Neural cell (in vitro differentiated cells): ENCODE measurements around the gene STK32B. TPM values are rescaled to one million over a fixed set of nuclear protein-coding genes. Genes with fewer than 3 reads are reported as not detected.

Source experiments
- H2AFZ ChIP-seq: fragments of 200-600, 300-800 bp; sonication (generic), shearing (Covaris generic); 2 replicates; pipeline ENCODE4 v1.6.0; 2014; ENCODE audit warnings: low read depth, mild to moderate bottlenecking, antibody characterized with exemption, low read length, moderate library complexity
- H3F3A ChIP-seq: fragments of 200-600 bp; shearing (Covaris generic); 2 replicates; pipeline ENCODE4 v1.6.1; 2016; ENCODE audit warnings: mild to moderate bottlenecking, moderate library complexity, mixed read lengths, antibody characterized with exemption, low read length; ENCODE audit not compliant: insufficient read depth, poor library complexity, severe bottlenecking
- H3K27ac ChIP-seq: fragments of 200-600, 300-800 bp; sonication (generic), shearing (Covaris generic); 2 replicates; pipeline ENCODE4 v1.5.1; 2014; ENCODE audit warnings: mild to moderate bottlenecking, low read length, moderate library complexity
- H3K27me3 ChIP-seq: fragments of 300-800, 200-600 bp; sonication (generic), shearing (Covaris generic); 2 replicates; pipeline ENCODE4 v1.6.0; 2014; ENCODE audit warnings: mild to moderate bottlenecking, low read depth, low read length, moderate library complexity; ENCODE audit not compliant: insufficient read depth
- H3K36me3 ChIP-seq: fragments of 300-800, 200-600 bp; sonication (generic), shearing (Covaris generic); 2 replicates; pipeline ENCODE4 v1.5.1; 2014; ENCODE audit warnings: mild to moderate bottlenecking, antibody characterized with exemption, low read length, moderate library complexity; ENCODE audit not compliant: insufficient read depth
- H3K4me2 ChIP-seq: fragments of 300-800, 200-600 bp; sonication (generic), shearing (Covaris generic); 2 replicates; pipeline ENCODE4 v1.6.0; 2014; ENCODE audit warnings: mild to moderate bottlenecking, low read length
- H3K4me3 ChIP-seq: fragments of 300-800, 200-600 bp; sonication (generic), shearing (Covaris generic); 2 replicates; pipeline ENCODE4 v1.5.1; 2014; ENCODE audit warnings: mild to moderate bottlenecking, low read length, moderate library complexity
- H3K79me2 ChIP-seq: fragments of 200-600 bp; shearing (Covaris generic); replicated peaks from 2 replicates; pipeline ENCODE4 v1.6.0; 2014; ENCODE audit warnings: mild to moderate bottlenecking, low read length, moderate library complexity; ENCODE audit not compliant: insufficient read depth
- H3K9ac ChIP-seq: fragments of 300-800, 200-600 bp; sonication (generic), shearing (Covaris generic); 2 replicates; pipeline ENCODE4 v1.6.1; 2016; ENCODE audit warnings: mild to moderate bottlenecking, low read length, mixed read lengths
- H3K9me2 ChIP-seq: fragments of 200-600 bp; shearing (Covaris generic); 2 replicates; pipeline ENCODE4 v1.6.1; 2016; ENCODE audit warnings: mild to moderate bottlenecking, low read length, mixed read lengths; ENCODE audit not compliant: insufficient read depth
- H3K9me3 ChIP-seq: fragments of 200-600, 300-800 bp; sonication (generic), shearing (Covaris generic); 2 replicates; pipeline ENCODE4 v1.6.1; 2016; ENCODE audit warnings: mild to moderate bottlenecking, mixed run types, low read length, moderate library complexity, mixed read lengths
- H4K20me1 ChIP-seq: fragments of 200-600 bp; shearing (Covaris generic); 2 replicates; pipeline ENCODE4 v1.6.1; 2016; ENCODE audit warnings: mild to moderate bottlenecking, mixed run types; ENCODE audit not compliant: insufficient read depth
- CTCF ChIP-seq: fragments of 450-650 bp; IDR thresholded peaks from 2 replicates; pipeline ENCODE4 v1.5.1; 2014; ENCODE audit warnings: antibody characterized with exemption, mild to moderate bottlenecking, moderate library complexity; ENCODE audit not compliant: poor library complexity, severe bottlenecking
- EP300 ChIP-seq: fragments of 450-650 bp; conservative IDR thresholded peaks from 2 replicates; pipeline ENCODE4 v1.6.1; 2014; ENCODE audit warnings: antibody characterized with exemption, mild to moderate bottlenecking, moderate library complexity; ENCODE audit not compliant: poor library complexity, severe bottlenecking
- EZH2 ChIP-seq: fragments of 200-600, 300-800 bp; shearing (Covaris generic), sonication (generic); IDR thresholded peaks from 2 replicates; pipeline ENCODE4 v1.6.1; 2014; ENCODE audit warnings: antibody characterized with exemption, low read length, borderline replicate concordance, mild to moderate bottlenecking; ENCODE audit not compliant: insufficient read depth, poor library complexity, severe bottlenecking
- MXI1 ChIP-seq: fragments of 450-650 bp; conservative IDR thresholded peaks from 2 replicates; pipeline ENCODE4 v1.6.1; 2014; ENCODE audit warnings: antibody characterized with exemption, mild to moderate bottlenecking; ENCODE audit not compliant: poor library complexity, severe bottlenecking
- POLR2AphosphoS5 ChIP-seq: IDR thresholded peaks from 2 replicates; pipeline ENCODE4 v1.6.1; 2012
- RAD21 ChIP-seq: fragments of 450-650 bp; conservative IDR thresholded peaks from 2 replicates; pipeline ENCODE4 v1.6.1; 2014; ENCODE audit warnings: antibody characterized with exemption, mild to moderate bottlenecking, moderate library complexity
- REST ChIP-seq: IDR thresholded peaks from 2 replicates; pipeline ENCODE4 v1.6.1; 2012; ENCODE audit warnings: borderline replicate concordance
- SMC3 ChIP-seq: fragments of 450-650 bp; conservative IDR thresholded peaks from 2 replicates; pipeline ENCODE4 v1.6.1; 2014; ENCODE audit warnings: antibody characterized with exemption, mild to moderate bottlenecking, moderate library complexity; ENCODE audit not compliant: poor library complexity
- TAF1 ChIP-seq: IDR thresholded peaks from 2 replicates; pipeline ENCODE4 v1.6.1; 2012; ENCODE audit warnings: low read depth
- polyA plus RNA-seq: library from polyadenylated mRNA; depleted of rRNA; stranded (reverse); fragments of >200 nt; gene quantifications from 2 replicates; pipeline ENCODE4 v1.2.3, GENCODE V29; 2014

Gene STK32B
- polyA plus RNA-seq, 1 donor from 2014 or later = 42.8 TPM

- Histone ChIP-seq H3K79me2 (no peaks in the 10 kb centered on the region), H3K27ac (no peak overlapping the region), H2AFZ (no peak overlapping the region), H3F3A (no peaks in the 10 kb centered on the region), H3K27me3 (no peaks in the 10 kb centered on the region), H3K4me3 (no peak overlapping the region), H3K36me3 (no peaks in the 10 kb centered on the region), H3K9ac (no peak overlapping the region), H3K9me2 (no peaks in the 10 kb centered on the region), H3K9me3 (no peaks in the 10 kb centered on the region), H3K4me2 (no peak overlapping the region), H4K20me1 (no peaks in the 10 kb centered on the region)
- no peak for TF ChIP-seq CTCF
- no peak for TF ChIP-seq POLR2AphosphoS5
- TF ChIP-seq SMC3 = no peak
- TF ChIP-seq RAD21 = no peak
- TF ChIP-seq MXI1 = no peak
- TF ChIP-seq TAF1 = no peak
- no peak for TF ChIP-seq EZH2
- no peak for TF ChIP-seq REST
- no peak for TF ChIP-seq EP300
Measured at GRCh38 chr4:5018603-5019002, 32.7 kb upstream of the STK32B start.

- Histone ChIP-seq H4K20me1 (no peaks in the 10 kb centered on the region), H3K4me3 (no peak within 1 kb of the TSS), H3K9me3 (no peaks in the 10 kb centered on the region), H2AFZ (no peak within 1 kb of the TSS), H3F3A (no peaks in the 10 kb centered on the region), H3K27ac (no peak within 1 kb of the TSS), H3K4me2 (no peak within 1 kb of the TSS), H3K79me2 (no peaks in the 10 kb centered on the region), H3K9ac (no peak within 1 kb of the TSS), H3K36me3 (no peaks in the 10 kb centered on the region), H3K9me2 (no peaks in the 10 kb centered on the region), H3K27me3 (no peaks in the 10 kb centered on the region)
- TF ChIP-seq TAF1 (no peak), POLR2AphosphoS5 (no peak), CTCF (no peak), SMC3 (no peak), EZH2 (no peak), RAD21 (no peak), EP300 (no peak), REST (no peak), MXI1 (no peak)
Measured at GRCh38 chr4:5019274-5019673, 32.0 kb upstream of the STK32B start, which contains the start of gene CYTL1. Gene CYTL1 (minus strand): TSS chr4:5019458. CDS start chr4:5019445, 13 bp downstream.
